ENCODE measurements around the gene ERICH4. TPM values are rescaled to one million over a fixed set of nuclear protein-coding genes. Genes with fewer than 3 reads are reported as not detected.

The ERICH4 gene
- total RNA-seq, 1 experiment from 2014 or later = not detected

DNA sequence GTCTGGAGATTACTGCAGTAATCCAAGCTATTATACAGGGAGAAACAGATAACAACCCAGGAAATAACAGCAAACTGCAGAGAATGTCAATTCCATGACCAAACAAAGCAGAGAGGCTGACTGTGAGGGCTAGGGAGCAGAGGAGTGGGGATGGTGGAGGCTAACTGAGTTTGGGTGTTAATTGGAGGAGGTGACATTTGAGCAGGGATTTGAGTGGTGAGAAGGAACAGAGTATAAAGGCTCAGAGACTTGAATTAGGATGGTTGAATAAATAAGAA is 6.3 kb upstream of the ERICH4 start:
- Histone ChIP-seq H3K79me2 (ENCODE audit: insufficient read depth, low read length) (peaks cover 17% of the 10 kb centered on the region), H3K27me3 (ENCODE audit: insufficient read depth, low read length) (no peaks in the 10 kb centered on the region), H3K4me1 (ENCODE audit: control insufficient read depth in 1 of 2, insufficient read depth in 2 of 2, low read length in 2 of 2) (peaks cover 10 to 12% of the 10 kb centered on the region in 2 experiments), H3K4me2 (ENCODE audit: low read length) (no peak overlapping the region), H3K9me3 (ENCODE audit: control insufficient read depth in 1 of 2, insufficient read depth in 1 of 2, low read depth in 1 of 2, low read length in 2 of 2) (no peaks in the 10 kb centered on the region), H4K20me1 (ENCODE audit: insufficient read depth) (no peaks in the 10 kb centered on the region), H3K4me3 (replicated peaks in 1 of 2; ENCODE audit: low read depth in 1 of 2, low read length in 2 of 2) (no peak overlapping the region), H3K27ac (ENCODE audit: low read depth, low read length) (no peak overlapping the region), H2AFZ (ENCODE audit: low read depth, low read length, poor library complexity, severe bottlenecking) (no peak overlapping the region), H3K9me2 (ENCODE audit: insufficient read depth) (no peaks in the 10 kb centered on the region), H3K9ac (ENCODE audit: low read length) (no peak overlapping the region), H3K36me3 (ENCODE audit: control insufficient read depth in 1 of 2, insufficient read depth in 2 of 2, low read length in 2 of 2) (peaks cover 0 to 17% of the 10 kb centered on the region in 2 experiments; a peak in 3 of 4 replicates)
- DNase-seq (ENCODE audit: low read depth, low spot score) = no peak
- intact Hi-C loops (cut with micrococcal nuclease) = no loop called here
- BruUV-seq (replicated peaks) = no TSS peak
- CTCF ChIA-PET = interaction anchor here (1.2 kb wide), 1 partner anchor 134 kb away, joined by 3 read pairs; no protein-coding TSS in a partner anchor
- POLR2A ChIA-PET = no interaction called here
- RAD21 ChIA-PET (ENCODE audit: low non-redundant PET in 1 of 2, low total read pairs in 2 of 2, uncharacterized antibody in 2 of 2, unreplicated experiment in 2 of 2) = no interaction called here
- ATAC-seq = no peak
- no peak for TF ChIP-seq JUND (IDR thresholded peaks at IDR 0.05)
- no peak for TF ChIP-seq EGR1 (IDR thresholded peaks at IDR 0.05; ENCODE audit: low read depth)
- TF ChIP-seq SRF (IDR thresholded peaks at IDR 0.05; ENCODE audit: low read depth) = no peak
- no peak for TF ChIP-seq CBX3 (IDR thresholded peaks at IDR 0.05; ENCODE audit: low read depth)

DNA sequence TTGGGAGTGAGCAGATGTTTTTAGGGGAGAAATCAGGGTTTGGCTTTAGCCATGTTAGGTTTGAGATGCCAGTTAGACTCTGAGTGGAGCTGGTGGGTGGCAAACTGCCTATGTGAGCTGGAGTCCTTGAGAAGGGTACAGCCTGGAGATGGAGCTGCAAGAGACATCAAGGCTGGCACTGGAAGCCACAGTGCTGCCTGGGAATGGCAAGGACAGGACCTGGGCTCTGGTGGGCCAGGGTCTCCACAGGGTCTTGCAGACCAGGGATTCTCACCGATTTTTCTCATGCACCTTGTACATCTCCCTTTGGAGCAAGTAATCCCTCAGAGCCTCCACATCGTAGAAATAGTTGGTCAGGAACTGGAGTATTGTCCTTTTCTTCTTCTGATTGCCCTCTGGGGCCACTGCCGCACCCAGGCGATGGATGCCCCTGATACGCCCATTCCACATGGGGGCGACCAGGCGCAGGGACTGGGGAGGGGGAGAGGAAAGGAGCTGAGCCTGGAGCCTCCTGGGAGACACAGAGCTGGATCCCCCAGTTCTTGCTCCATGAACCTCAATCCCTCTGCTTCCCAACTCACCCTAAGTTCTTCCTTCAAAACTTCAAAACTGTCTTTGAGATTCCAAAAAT is 4.9 kb upstream of the ERICH4 start:
- peaks cover 10 to 12% of the 10 kb centered on the region in 2 experiments for H3K4me1 ChIP-seq (ENCODE audit: control insufficient read depth in 1 of 2, insufficient read depth in 2 of 2, low read length in 2 of 2)
- no peak for ATAC-seq
- BruUV-seq (replicated peaks) = no TSS peak
- ChIA-PET CTCF (no interaction called here), POLR2A (interaction anchor here (1.0 kb wide), 1 partner anchor 9 kb away, joined by 4 read pairs; no protein-coding TSS in a partner anchor), RAD21 (ENCODE audit: low non-redundant PET in 1 of 2, low total read pairs in 2 of 2, uncharacterized antibody in 2 of 2, unreplicated experiment in 2 of 2) (no interaction called here)
- peak overlapping the region; percentile 63 for H3K4me2 ChIP-seq (ENCODE audit: low read length)
- peaks cover 17% of the 10 kb centered on the region for H3K79me2 ChIP-seq (ENCODE audit: insufficient read depth, low read length)
- no peak overlapping the region for H3K27ac ChIP-seq (ENCODE audit: low read depth, low read length)
- H2AFZ ChIP-seq (ENCODE audit: low read depth, low read length, poor library complexity, severe bottlenecking) = no peak overlapping the region
- peak overlapping the region; percentile 85; the same call in 1 of the 2 replicates for H3K9ac ChIP-seq (ENCODE audit: low read length)
- no peaks in the 10 kb centered on the region for H3K9me2 ChIP-seq (ENCODE audit: insufficient read depth)
- no peaks in the 10 kb centered on the region for H4K20me1 ChIP-seq (ENCODE audit: insufficient read depth)
- DNase-seq (ENCODE audit: low read depth, low spot score) = no peak
- H3K4me3 ChIP-seq (replicated peaks in 1 of 2; ENCODE audit: low read depth in 1 of 2, low read length in 2 of 2) = peak overlapping the region in 1 of 2 experiments; percentile 96; a peak in 2 of 4 replicates
- no peaks in the 10 kb centered on the region for H3K27me3 ChIP-seq (ENCODE audit: insufficient read depth, low read length)
- no peak for TF ChIP-seq CBX3 (IDR thresholded peaks at IDR 0.05; ENCODE audit: low read depth)
- TF ChIP-seq ATF3 (IDR thresholded peaks at IDR 0.05) = no peak
- no peak for TF ChIP-seq JUND (IDR thresholded peaks at IDR 0.05)
- TF ChIP-seq MAX (IDR thresholded peaks at IDR 0.05) = no peak
- no peak for TF ChIP-seq ZFX (IDR thresholded peaks at IDR 0.05)
- TF ChIP-seq POLR2AphosphoS5 (IDR thresholded peaks at IDR 0.05; ENCODE audit: low read depth, low read length) = no peak
- no peak for TF ChIP-seq ZNF274 (IDR thresholded peaks at IDR 0.05; ENCODE audit: low read depth, low read length)
- no peak for TF ChIP-seq ELF1 (IDR thresholded peaks at IDR 0.05; ENCODE audit: borderline replicate concordance, low read depth)
- no peak for TF ChIP-seq YY1 (IDR thresholded peaks at IDR 0.05; ENCODE audit: extremely low read depth, insufficient replicate concordance, low read depth, low read length)
- no peak for TF ChIP-seq SRF (IDR thresholded peaks at IDR 0.05; ENCODE audit: low read depth)
- no peak for TF ChIP-seq EZH2 (IDR thresholded peaks at IDR 0.05)
- H3K9me3 ChIP-seq (ENCODE audit: control insufficient read depth in 1 of 2, insufficient read depth in 1 of 2, low read depth in 1 of 2, low read length in 2 of 2) = no peaks in the 10 kb centered on the region
- intact Hi-C loops (cut with micrococcal nuclease) = no loop called here
- H3K36me3 ChIP-seq (ENCODE audit: control insufficient read depth in 1 of 2, insufficient read depth in 2 of 2, low read length in 2 of 2) = peaks cover 0 to 4% of the 10 kb centered on the region in 2 experiments; a peak in 3 of 4 replicates

Data from HCT116 (cell line).